Measurements from ENCODE around the gene SEPTIN8. TPM values are rescaled to one million over a fixed set of nuclear protein-coding genes. Genes with fewer than 3 reads are reported as not detected.

SEPTIN8 gene
- total and polyA plus RNA-seq, 2 of the 8 experiments (the other 6 are each of a cell fraction or from before 2014, with no cell fraction given) = 21.2 to 33.0 TPM

GRCh38 chr5:132766806-132767055 lies 10.3 kb downstream of the SEPTIN8 start:
- Histone ChIP-seq H4K91ac (replicated peaks; ENCODE audit: insufficient read length, low read length) (no peak overlapping the region), H3K14ac (ENCODE audit: insufficient read length) (no peak overlapping the region), H2BK5ac (ENCODE audit: low read depth, low read length) (no peak overlapping the region), H2BK20ac (ENCODE audit: low read length) (no peak overlapping the region), H3K18ac (ENCODE audit: extremely low read depth, low read length) (no peak overlapping the region), H2BK120ac (replicated peaks; ENCODE audit: low read depth, low read length) (no peak overlapping the region), H3K27ac (ENCODE audit: low read depth, low read length) (no peak overlapping the region), H3K23ac (ENCODE audit: insufficient read length) (no peak overlapping the region), H3K79me2 (ENCODE audit: control insufficient read depth in 1 of 2, insufficient read depth in 2 of 2, low read length in 2 of 2) (no peaks in the 10 kb centered on the region), H4K5ac (ENCODE audit: insufficient read length, low read depth, low read length) (no peak overlapping the region), H3K4ac (replicated peaks; ENCODE audit: insufficient read length, low read depth, low read length) (no peak overlapping the region), H3K27me3 (replicated peaks in 1 of 4; ENCODE audit: control insufficient read depth in 3 of 4, extremely low read depth in 1 of 4, insufficient read depth in 3 of 4, low read length in 3 of 4) (no peaks in the 10 kb centered on the region; a peak in 1 of 7 replicates), H3K9me3 (ENCODE audit: insufficient read depth in 2 of 2, low read depth in 1 of 2, low read length in 1 of 2) (no peaks in the 10 kb centered on the region), H2BK15ac (ENCODE audit: low read length) (no peak overlapping the region), H4K8ac (ENCODE audit: extremely low read depth, insufficient read depth, low read length) (no peak overlapping the region), H2AFZ (ENCODE audit: low read length) (no peak overlapping the region), H4K20me1 (replicated peaks in 1 of 2; ENCODE audit: control insufficient read depth in 1 of 2, insufficient read depth in 2 of 2, low read length in 2 of 2) (peaks cover 0 to 9% of the 10 kb centered on the region in 2 experiments), H2BK12ac (ENCODE audit: low read depth, low read length) (no peak overlapping the region), H2AK5ac (ENCODE audit: low read depth, low read length) (no peak overlapping the region), H3K56ac (replicated peaks; ENCODE audit: insufficient read length, low read depth, low read length) (no peak overlapping the region), H3K4me3 (ENCODE audit: extremely low read depth in 1 of 4, insufficient read depth in 2 of 4, low read depth in 3 of 4, low read length in 4 of 4) (no peak overlapping the region), H3K23me2 (ENCODE audit: low read depth, low read length) (no peaks in the 10 kb centered on the region), H3K4me2 (ENCODE audit: insufficient read depth in 1 of 2, low read depth in 2 of 2, low read length in 2 of 2) (no peak overlapping the region), H3K9ac (replicated peaks in 1 of 4; ENCODE audit: extremely low read depth in 1 of 4, low read depth in 3 of 4, low read length in 3 of 4) (no peak overlapping the region), H3K4me1 (replicated peaks in 1 of 4; ENCODE audit: control insufficient read depth in 3 of 4, insufficient read depth in 4 of 4, low read length in 3 of 4) (peaks cover 0 to 10% (median 3%) of the 10 kb centered on the region in 4 experiments; a peak in 4 of 7 replicates), H3K79me1 (ENCODE audit: low read depth, low read length) (peaks cover 6% of the 10 kb centered on the region), H3K36me3 (ENCODE audit: control insufficient read depth in 2 of 4, insufficient read depth in 4 of 4, low read length in 3 of 4) (no peaks in the 10 kb centered on the region)
- TF ChIP-seq EP300 (IDR thresholded peaks at IDR 0.05; ENCODE audit: borderline replicate concordance in 1 of 2, low read depth in 2 of 2, low read length in 2 of 2) (no peak), EZH2 (IDR thresholded peaks at IDR 0.05; ENCODE audit: low read depth, low read length, severe bottlenecking) (no peak), SRF (IDR thresholded peaks at IDR 0.05; ENCODE audit: low read depth, low read length) (no peak), PHF8 (conservative IDR thresholded peaks at IDR 0.05; ENCODE audit: low read depth, low read length) (no peak), KDM1A (IDR thresholded peaks at IDR 0.05; ENCODE audit: borderline replicate concordance, low read length) (no peak), YY1 (IDR thresholded peaks at IDR 0.05; ENCODE audit: low read depth, low read length) (no peak), GTF2F1 (IDR thresholded peaks at IDR 0.05; ENCODE audit: borderline replicate concordance, low read depth, low read length) (no peak), SAP30 (IDR thresholded peaks at IDR 0.05; ENCODE audit: insufficient read depth, insufficient replicate concordance, low read length) (no peak), TEAD4 (IDR thresholded peaks at IDR 0.05; ENCODE audit: low read depth, low read length) (no peak)
- 100% methylated on average over 1 of the region's 1 CpG; no CpG with 5 or more reads in 1 of the 2 experiments for WGBS, 2 experiments (ENCODE audit: extremely low coverage in 1 of 2, insufficient coverage in 1 of 2, insufficient read length in 1 of 2, insufficient replicate concordance in 2 of 2, low coverage in 1 of 2, low lambda C conversion rate in 2 of 2, missing lambda C conversion rate in 1 of 2)
- ChIA-PET POLR2A (ENCODE audit: partially characterized antibody) (interaction anchor here (0.9 to 1.3 kb wide), 2 partner anchors 9 to 52 kb away, joined by 3 read pairs; no protein-coding TSS in a partner anchor), CTCF (ENCODE audit: partially characterized antibody) (interaction anchor here (0.8 to 8.0 kb wide), 7 partner anchors 11 to 88 kb away, joined by 3 to 60 read pairs (median 6); partner anchors contain the start of gene CCNI2)
- FAIRE-seq = no peak
- DNase-seq (ENCODE audit: low read depth in 1 of 2, low spot score in 2 of 2) = no peak

All from H1 (cell line).